ENCODE results near the gene DGLUCY.
"Not testable (repeated sequence)": the region's sequence is repeated elsewhere in the genome, so short reads cannot be mapped to it uniquely, and the experiment has no call there.

DGLUCY gene

GRCh38 chr14:91171291-91171690 is 57.4 kb downstream of the DGLUCY start:
- no peak for DNase-seq

DNA sequence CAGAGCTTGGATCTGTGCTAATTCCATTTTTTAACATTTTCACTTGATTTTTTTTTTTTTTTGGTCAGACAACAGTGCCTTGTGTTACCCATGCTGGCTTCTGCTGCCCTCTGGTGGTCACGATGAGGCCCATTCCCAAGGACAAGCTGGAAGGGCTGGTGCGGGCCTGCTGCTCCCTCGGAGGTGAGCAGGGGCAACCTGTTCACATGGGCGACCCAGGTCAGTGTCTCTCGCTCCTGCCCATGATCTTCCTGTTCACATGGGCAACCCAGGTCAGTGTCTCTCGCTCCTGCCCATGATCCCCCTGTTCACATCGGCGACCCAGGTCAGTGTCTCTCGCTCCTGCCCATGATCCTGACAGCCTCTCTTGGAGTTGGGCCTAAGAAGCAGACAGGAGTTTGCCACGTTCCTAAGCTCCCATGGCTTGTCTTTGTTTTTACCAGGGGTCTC is 59.4 kb downstream of the DGLUCY start:
- peak; percentile 80 for DNase-seq

- DNase-seq = no peak
Observed at GRCh38 chr14:91173904-91174303, 60.0 kb downstream of the DGLUCY start.

DNA sequence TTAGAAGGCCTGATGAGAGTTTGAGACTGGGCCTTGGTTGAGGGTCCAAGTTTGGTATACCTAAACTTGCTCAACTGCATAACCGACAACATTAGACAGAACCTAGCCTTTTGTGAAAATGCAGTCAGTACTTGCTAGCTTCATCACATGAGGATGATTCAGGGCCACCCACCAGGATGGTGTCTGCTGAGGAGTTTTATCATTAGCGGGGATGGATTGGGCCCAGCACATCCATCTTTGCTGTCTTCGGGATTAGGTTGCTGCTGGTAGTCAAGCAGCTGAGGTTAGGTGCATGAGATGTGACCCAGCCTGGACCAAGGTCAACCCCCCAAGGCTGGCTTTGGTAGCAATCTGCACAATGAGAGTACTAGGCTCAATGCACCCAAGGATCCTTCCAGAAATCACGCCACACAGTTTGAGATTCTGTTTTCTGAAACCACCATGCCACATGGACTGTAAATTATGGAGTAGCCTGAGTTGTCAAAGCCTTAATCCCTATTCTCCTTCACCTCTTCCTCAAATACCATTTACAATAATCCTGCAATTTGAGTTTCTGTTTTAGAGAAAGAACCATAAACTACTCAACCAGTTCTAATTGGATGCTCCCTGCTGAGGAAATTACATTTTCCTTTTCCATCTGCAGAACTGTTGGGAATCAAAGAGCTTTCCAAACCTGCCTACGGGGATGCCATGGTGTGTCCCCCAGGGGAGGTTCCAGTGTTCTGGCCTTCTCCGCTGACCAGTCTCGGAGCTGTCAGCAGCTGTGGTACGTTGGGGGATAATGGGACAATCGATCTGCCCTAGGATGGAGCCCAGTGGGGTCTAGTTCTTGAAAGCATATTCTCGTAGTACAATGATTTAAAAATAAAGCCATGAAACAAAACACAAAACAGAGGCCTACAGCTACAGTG is 61.7 kb downstream of the DGLUCY start:
- no peak for DNase-seq

DNA sequence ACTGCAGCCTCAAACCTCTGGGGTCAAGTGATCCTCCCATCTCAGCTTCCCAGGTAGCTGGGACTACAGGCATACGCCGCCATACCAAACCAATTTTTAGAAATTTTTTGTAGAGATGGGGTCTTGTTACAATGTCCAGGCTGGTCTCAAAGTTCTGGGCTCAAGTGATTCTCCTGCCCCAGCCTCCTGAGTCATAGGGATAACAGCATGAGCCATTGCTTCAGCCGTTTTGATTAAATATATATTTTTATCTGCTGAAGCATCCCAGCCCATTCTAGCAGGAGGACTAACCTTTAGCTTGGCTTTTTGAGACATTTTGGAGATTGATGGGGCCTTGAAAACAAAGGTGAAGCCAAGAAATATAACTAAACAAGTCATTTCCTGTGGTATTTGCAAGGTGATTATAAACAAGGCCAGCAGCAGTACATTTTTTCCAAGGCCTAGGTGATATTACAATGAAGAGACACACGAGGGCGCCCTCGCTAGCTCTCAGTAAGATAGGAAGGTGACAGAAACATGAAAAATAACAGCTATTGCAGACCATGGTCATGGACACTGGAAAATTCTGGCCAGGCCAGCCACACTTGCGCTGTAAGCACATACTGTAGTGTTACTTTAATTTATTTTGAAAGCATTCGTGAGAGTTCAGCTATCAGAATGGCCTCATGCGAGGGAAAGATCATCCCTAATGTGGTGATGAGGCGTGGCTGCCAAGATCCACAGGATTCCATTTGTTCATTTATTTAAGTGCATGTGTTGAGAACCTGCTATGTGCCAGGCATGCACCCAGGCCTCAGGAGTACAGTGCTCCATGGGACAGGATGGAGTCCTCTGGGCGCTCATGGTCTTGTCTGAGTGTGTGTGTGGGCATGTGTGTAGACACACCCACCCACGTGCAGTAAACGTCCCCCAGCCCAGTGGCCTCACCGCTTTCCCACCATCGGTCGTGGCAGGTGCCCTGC is 63.5 kb downstream of the DGLUCY start:
- peak; percentile 66 for DNase-seq

DNA sequence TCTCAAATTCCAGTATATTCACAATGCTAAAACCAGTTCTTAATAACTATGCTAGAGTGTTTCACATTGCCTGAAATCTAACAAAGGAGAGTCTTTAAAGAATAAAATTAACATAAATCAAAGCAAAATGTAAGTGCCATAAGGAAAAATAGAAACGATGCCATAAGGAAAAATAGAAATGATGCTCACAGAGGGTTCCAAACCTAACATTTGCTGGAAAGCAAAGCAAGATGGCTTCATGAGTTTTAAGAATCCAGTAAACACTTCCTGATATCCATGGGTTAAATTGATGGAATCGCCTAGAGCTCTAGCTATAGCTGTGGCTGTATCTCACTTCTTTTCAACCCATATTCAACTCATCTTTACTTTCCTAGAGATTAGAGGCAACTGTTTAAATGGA is 66.7 kb downstream of the DGLUCY start:
- no peak for DNase-seq

GRCh38 chr14:91182753-91183152 is 68.9 kb downstream of the DGLUCY start:
- not testable (repeated sequence) for DNase-seq

GRCh38 chr14:91184559-91184958 is 70.7 kb downstream of the DGLUCY start:
- no peak for DNase-seq

- DNase-seq = no peak
Observed at GRCh38 chr14:91185721-91186120, 71.8 kb downstream of the DGLUCY start.

- DNase-seq = no peak
Observed at GRCh38 chr14:91186515-91187066, 72.7 kb downstream of the DGLUCY start.

- no peak for DNase-seq
Observed at GRCh38 chr14:91187271-91187670, 73.4 kb downstream of the DGLUCY start.

DNA sequence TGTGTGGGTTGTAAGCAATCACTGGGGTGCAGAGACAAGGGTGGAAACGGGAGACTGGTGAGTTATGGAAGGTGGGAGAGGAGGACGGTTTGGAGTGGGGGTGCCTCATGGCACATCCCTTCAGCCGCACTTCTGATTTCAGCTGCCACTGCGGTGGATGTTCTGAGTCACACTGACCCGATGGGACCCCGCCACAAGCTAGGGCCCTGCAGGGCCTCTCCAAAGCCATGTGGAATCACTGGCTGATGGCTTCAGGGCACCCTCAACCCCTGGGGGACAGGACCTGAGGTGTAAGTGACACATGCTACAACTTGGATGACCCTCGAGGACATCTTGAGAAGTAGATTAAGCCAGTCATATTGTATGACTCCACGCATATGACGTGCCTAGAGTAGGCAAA is 77.0 kb downstream of the DGLUCY start:
- no peak for DNase-seq

- no peak for DNase-seq
Observed at GRCh38 chr14:91193069-91193468, 79.2 kb downstream of the DGLUCY start.

DNA sequence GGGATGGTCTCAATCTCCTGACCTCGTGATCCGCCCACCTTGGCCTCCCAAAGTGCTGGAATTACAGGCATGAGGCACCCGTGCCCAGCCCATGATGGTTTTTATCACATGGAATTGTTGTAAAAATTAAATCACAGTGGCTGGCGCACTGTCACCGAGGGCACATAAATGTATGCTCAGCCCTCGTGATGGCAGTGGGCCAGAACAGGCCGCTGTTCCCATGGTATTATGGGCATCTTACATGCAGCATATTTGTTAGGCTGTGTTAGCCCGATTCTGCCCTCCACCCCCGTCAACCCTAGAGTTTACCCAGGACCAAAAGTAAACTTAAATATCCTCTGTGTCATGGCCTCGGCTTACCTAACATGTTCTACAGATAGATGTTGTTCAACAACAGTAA is 82.0 kb downstream of the DGLUCY start:
- DNase-seq = no peak

GRCh38 chr14:91197631-91198030 is 83.8 kb downstream of the DGLUCY start:
- DNase-seq = no peak

DNA sequence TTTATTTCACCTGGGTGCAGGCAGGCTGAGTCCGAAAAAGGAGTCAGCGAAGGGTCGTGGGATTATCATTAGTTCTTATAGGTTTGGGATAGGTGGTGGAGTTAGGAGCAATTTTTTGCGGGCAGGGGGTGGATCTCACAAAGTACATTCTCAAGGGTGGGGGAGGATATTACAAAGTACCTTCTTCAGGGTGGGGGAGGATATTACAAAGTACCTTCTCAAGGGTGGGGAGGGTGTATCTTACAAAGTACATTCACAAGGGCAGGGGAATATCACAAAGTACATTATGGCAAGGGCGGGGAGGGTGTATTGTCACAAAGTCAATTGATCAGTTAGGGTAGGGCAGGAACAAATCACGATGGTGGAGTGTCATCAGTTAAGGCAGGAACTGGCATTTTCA is 86.9 kb downstream of the DGLUCY start:
- DNase-seq = not testable (repeated sequence)

DNA sequence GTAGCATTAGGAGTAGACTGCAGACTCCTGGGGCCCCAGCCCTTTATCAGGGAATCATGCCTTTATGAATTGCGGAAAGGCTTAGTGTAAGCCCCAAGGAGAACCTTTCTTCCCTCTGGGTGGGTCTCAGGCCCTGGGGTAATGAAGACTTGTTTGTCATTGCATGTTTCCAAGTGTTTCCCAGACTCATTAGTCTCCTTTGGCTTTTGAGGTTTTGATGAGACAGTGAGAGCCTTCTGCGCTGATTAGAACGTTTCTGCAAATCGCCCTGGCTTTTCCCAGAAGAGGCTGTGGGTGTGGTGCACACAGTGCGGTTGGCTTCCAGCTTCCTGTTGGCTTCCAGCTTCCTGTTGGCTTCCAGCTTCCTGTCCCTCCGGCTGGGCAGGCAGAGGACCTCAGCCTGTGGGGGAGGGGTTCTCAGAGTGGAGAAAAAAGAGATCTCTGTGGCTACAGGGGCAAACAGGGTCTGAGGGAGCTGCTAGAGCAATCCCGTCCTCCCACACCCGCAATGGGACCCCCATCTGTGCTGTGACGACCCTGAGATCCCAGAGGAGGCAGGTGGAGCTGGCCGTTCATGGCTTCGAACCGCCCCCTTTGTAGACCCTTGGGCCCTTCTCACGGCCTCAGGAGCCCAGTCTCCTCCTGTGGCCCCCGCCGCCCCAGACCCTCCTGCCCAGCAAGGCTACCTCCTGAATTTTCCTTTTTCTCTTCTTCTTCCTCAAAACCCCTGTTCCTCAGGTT is 88.5 kb downstream of the DGLUCY start:
- no peak for DNase-seq

GRCh38 chr14:91204657-91205056 is 90.8 kb downstream of the DGLUCY start:
- no peak for DNase-seq

GRCh38 chr14:91205459-91205858 is 91.6 kb downstream of the DGLUCY start:
- DNase-seq = no peak

DNA sequence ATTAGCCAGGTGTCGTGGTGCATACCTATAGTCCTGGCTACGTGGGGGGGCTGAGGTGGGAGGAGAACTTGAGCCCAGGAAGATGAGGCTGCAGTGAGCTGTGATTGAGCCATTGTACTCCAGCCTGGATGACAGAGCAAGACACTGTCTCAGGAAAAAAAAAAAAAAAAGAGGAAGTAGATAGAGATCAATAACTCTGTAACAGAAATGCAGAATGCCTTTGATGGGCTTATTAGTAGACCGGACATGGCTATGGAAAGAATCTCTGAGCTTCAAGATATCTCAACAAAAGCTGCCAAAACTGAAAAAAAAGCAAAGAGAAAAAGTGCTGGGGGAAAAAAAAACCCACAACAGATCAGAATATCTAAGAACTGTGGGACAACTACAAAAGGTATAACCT is 93.1 kb downstream of the DGLUCY start:
- DNase-seq = no peak

DNA sequence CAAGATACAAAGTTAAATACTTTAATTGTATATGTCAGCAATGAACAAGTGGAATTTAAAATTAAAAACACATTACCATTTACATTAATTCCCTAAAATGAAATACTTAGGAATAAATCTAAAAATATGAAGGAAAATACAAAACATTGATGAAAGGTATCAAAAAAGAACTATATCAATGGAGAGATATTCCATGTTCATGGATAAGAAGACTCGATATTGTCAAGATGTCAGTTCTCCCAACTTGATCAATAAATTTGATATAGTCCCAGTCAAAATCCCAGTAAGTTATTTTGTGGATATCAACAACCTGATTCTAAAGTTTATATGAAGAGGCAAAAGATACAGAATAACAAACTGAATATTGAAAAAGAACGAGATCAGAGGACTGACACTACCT is 97.1 kb downstream of the DGLUCY start:
- no peak for DNase-seq

DNA sequence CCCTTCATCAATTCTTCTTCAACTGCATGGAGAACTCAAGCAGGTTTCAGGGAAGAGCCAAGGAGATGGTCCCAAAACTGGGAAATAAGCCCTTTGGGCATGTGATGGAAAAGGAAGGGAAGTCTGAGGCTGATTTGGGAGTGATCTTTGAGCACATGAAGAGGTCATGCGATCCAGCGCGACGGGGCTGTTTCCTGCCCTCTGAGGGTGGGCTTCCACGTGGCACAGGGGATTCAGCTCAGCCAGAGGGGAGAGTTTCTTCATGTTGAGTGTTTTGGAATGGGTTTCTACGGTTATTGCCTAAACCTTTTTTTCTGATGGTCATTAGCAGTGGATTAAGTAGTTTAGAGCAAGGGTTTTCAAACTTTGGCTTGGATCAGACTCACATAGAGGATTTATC is 100.4 kb downstream of the DGLUCY start:
- DNase-seq = no peak

DNA sequence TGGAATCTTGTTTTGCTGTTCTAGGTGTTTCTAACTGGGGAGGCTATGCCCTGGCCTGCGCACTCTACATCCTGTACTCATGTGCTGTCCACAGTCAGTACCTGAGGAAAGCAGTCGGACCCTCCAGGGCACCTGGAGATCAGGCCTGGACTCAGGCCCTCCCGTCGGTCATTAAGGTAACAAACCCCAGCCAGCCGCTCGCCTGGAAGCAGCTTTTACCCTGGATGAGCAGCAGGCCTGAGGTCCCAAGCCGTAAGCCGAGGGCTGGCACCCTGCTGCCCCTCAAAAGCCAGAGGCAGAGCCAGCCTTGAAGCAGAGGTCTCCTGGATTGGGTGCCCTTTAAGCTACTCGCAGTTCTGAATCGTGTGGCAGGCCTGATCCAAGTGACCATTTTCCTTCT is 101.5 kb downstream of the DGLUCY start:
- DNase-seq = no peak
